Spleen (tissue), 7 donors: Measurements from ENCODE around the gene C16orf92.

Experiments used
- CTCF ChIP-seq, 11 experiments: fragments of 200-600 bp in 7 of 11; fragments of 450-650 bp in 4 of 11; sonication (generic) in 4 of 11; IDR thresholded peaks in 8 of 11; conservative IDR thresholded peaks in 3 of 11; 1 replicate in 7 of 11; 2 replicates in 4 of 11; pipeline versions ENCODE4 v1.4.0 to v1.8.0; 2016 to 2021; ENCODE audit warnings: antibody characterized with exemption in 11 of 11, inconsistent platforms in 4 of 11, mild to moderate bottlenecking in 1 of 11
- POLR2A ChIP-seq, 3 donors: fragments of 450-650 bp; IDR thresholded peaks; one replicate each; pipeline ENCODE4 v1.5.1; 2017; ENCODE audit warnings: antibody characterized with exemption in 3 of 3, mild to moderate bottlenecking in 1 of 3
- donor health status: DM: no; HTN: no; CAD: no; lungs with moderate emphysema.
- donor health status: DM: no; HTN: no; CAD: no.
- donor health status: DM: no; HTN: no; CAD: no.

GRCh38 chr16:30040221-30040620 lies 17.2 kb downstream of the C16orf92 start:
- TF ChIP-seq CTCF (IDR thresholded peaks at IDR 0.05 in 8 of 11, conservative IDR thresholded peaks at IDR 0.05 in 3 of 11) (no peak), POLR2A (IDR thresholded peaks at IDR 0.05) (no peak)
